ENCODE data around the gene QRICH1.

The QRICH1 gene

DNA sequence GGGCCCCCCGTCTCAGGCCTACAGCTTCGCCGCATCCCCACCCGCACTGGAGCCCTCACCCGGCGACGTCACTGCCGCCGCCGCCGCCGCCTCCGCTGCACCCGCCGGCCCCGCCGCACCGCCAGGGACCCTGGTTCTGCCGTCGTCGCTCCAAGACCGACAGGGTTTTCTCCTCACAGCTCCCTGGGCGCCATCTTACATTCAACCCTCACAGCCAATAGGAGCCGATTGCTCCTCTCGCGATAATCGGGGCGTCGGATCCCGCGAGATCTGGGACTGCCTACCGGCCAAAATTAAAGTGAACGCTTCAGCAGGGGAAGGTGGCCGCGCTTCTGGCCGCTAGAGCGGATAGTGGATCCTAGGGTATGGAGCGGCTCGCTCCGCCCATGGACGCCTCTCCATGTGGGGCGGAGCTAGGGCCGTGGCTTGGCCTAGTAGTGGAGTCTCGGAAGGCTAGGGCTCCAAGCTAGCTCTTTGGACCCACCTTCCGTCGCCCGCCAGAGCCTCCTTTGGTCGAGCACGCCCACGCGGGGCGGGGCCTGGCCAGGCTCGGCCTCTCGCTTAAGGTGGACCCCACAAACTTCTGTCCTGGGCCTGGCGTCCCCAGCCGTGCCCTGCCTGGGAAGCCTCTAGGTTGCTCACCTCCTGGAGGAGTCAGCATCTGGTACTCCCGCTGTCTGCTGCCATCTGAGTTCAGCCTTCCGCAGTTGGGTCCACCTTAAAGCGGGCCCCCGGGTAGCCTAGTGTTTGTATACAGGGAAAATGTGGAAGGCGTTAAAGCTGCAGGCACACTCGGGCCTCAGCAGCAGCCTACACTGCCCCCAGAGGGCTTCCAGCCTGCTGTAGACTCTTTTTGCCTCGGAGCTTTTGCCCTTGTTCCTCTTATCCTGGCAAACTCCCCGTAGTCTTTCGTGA lies at the start of gene QRICH1:
TSS of gene QRICH1 (minus strand) at position 219 of the 915 bp plus-strand sequence. CDS start 17,054 bp downstream, outside the sequence.
- H3K27ac Mint-ChIP-seq = peak within 1 kb of the TSS; percentile 94
- no peaks in the 10 kb centered on the region for H3K9me3 Mint-ChIP-seq
- H3K4me1 Mint-ChIP-seq (ENCODE audit: low read depth) = peaks cover 42% of the 10 kb centered on the region
- H3K27me3 Mint-ChIP-seq = no peaks in the 10 kb centered on the region
- peak within 1 kb of the TSS; percentile 92 for H3K4me3 Mint-ChIP-seq
- peaks cover 40% of the 10 kb centered on the region for H3K36me3 Mint-ChIP-seq (ENCODE audit: low read depth)

DNA sequence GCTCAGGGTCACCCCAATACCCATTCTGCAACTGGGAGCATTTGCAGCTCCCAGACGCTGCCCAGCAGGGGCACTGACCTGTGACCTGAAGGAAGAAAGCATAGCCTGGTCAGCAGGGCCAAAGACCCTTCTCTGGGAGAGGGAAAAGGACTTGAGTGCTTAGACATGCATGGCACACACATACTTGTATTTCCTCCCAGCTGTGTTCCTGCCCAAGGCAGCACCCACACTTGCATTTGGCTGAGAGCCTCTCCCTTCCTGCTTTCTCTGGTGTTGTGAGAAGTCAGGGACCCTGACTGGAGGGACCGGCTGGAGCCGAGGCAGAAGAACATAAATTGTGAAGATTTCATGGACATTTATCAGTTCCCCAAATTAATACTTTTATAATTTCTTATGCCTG lies 46.2 kb upstream of the QRICH1 start:
- no peak overlapping the region for H3K4me3 Mint-ChIP-seq
- H3K27me3 Mint-ChIP-seq = peaks cover 8% of the 10 kb centered on the region
- no peaks in the 10 kb centered on the region for H3K9me3 Mint-ChIP-seq
- H3K4me1 Mint-ChIP-seq (ENCODE audit: low read depth) = no peaks in the 10 kb centered on the region
- H3K27ac Mint-ChIP-seq = no peak overlapping the region
- H3K36me3 Mint-ChIP-seq (ENCODE audit: low read depth) = no peaks in the 10 kb centered on the region

DNA sequence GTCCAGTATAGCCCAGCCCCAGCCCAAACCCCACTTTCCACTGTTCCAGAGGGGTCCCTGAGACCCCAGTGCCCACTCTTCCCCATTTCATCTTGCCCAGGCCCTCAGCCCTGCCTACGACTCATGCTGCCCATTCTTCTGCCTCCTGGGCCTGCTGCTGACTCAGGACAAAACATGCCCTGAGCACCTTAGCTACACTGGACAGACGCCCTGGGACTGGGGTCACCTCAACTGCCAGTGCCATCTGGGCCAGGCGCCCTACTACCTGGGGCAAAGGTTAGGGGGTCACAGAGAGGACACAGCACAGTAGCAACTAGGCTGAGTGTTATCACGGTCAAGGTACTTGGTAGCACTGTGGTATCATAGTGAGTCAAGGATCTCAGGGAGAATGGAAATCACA lies 41.6 kb upstream of the QRICH1 start:
- H3K4me3 Mint-ChIP-seq = no peak overlapping the region
- no peaks in the 10 kb centered on the region for H3K9me3 Mint-ChIP-seq
- peaks cover 13% of the 10 kb centered on the region for H3K27me3 Mint-ChIP-seq
- H3K27ac Mint-ChIP-seq = no peak overlapping the region
- peaks cover 6% of the 10 kb centered on the region for H3K4me1 Mint-ChIP-seq (ENCODE audit: low read depth)
- H3K36me3 Mint-ChIP-seq (ENCODE audit: low read depth) = no peaks in the 10 kb centered on the region

DNA sequence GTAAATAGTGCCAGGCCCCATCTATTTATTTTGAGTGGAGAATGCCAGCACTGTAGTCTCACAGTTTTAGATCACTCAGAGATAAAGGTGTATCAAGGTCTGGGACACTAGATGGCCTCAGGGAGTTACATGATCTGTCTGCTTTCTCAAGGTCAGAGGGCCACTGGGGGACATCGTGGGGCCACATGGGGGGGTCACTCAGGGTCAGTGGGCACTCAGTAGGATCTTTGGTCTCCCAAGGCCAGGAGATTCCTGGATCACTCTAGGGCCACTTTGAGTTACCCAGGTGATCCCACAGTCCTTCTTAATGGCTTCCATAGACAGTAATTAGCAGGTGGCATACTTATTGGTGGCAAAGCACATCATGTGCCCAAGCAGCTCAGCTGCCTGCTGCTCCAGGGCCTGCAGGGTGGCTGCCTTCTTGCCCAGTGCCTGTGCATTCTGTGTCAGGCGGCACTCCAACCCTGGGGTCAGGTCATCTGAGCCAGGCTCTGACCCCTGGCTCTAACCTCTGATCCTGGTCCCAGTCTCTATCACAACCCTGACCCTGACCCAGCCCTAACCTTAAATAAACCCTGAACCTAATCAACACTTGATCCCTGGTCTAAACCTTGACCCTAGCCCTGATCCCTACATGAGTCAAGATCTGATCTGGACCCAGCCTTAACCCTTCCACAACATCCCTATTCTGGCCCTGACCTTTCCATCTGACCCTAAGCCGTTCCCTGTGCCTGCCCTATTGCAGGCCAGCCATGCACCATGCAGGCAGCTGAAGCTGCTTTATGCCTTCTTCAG lies 40.8 kb upstream of the QRICH1 start:
- H3K4me1 Mint-ChIP-seq (ENCODE audit: low read depth) = peaks cover 6% of the 10 kb centered on the region
- no peak overlapping the region for H3K27ac Mint-ChIP-seq
- no peaks in the 10 kb centered on the region for H3K36me3 Mint-ChIP-seq (ENCODE audit: low read depth)
- no peaks in the 10 kb centered on the region for H3K9me3 Mint-ChIP-seq
- no peak overlapping the region for H3K4me3 Mint-ChIP-seq
- H3K27me3 Mint-ChIP-seq = peaks cover 11% of the 10 kb centered on the region

- Mint-ChIP-seq H3K4me1 (ENCODE audit: low read depth) (peaks cover 6% of the 10 kb centered on the region), H3K27ac (no peak overlapping the region), H3K27me3 (peaks cover 11% of the 10 kb centered on the region), H3K4me3 (no peak overlapping the region), H3K9me3 (no peaks in the 10 kb centered on the region), H3K36me3 (ENCODE audit: low read depth) (no peaks in the 10 kb centered on the region)
Measured at GRCh38 chr3:49133226-49133951, 39.5 kb upstream of the QRICH1 start.

- Mint-ChIP-seq H3K27me3 (peaks cover 10% of the 10 kb centered on the region), H3K36me3 (ENCODE audit: low read depth) (no peaks in the 10 kb centered on the region), H3K9me3 (no peaks in the 10 kb centered on the region), H3K4me3 (no peak within 1 kb of the TSS), H3K27ac (no peak within 1 kb of the TSS), H3K4me1 (ENCODE audit: low read depth) (peaks cover 6% of the 10 kb centered on the region)
Measured at GRCh38 chr3:49132437-49133225, 38.8 kb upstream of the QRICH1 start, which contains the start of gene LAMB2. LAMB2 (minus strand) TSS chr3:49133050; CDS start chr3:49132867, 183 bp downstream.

DNA sequence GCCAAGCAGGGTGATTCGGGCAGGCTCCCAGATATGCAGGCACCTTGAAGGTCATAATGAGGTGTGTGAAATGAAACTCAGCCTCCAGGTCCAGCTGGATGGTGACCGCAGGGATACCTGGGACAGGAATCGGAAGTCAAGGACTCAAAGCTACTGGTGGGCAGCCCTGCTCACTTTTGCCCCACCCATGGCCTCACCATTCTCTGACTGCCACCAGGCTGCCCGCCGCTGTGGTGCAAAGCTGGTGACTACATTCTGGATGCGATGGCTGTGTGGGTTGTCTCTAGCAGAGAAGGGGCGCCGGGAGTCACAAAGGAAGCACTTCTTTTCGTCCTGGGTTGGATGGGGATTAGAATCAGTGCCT lies 38.2 kb upstream of the QRICH1 start:
- H3K4me1 Mint-ChIP-seq (ENCODE audit: low read depth) = peaks cover 6% of the 10 kb centered on the region
- H3K36me3 Mint-ChIP-seq (ENCODE audit: low read depth) = no peaks in the 10 kb centered on the region
- peaks cover 7% of the 10 kb centered on the region for H3K27me3 Mint-ChIP-seq
- no peak overlapping the region for H3K27ac Mint-ChIP-seq
- H3K9me3 Mint-ChIP-seq = no peaks in the 10 kb centered on the region
- H3K4me3 Mint-ChIP-seq = no peak overlapping the region

- H3K4me3 Mint-ChIP-seq = no peak overlapping the region
- peaks cover 7% of the 10 kb centered on the region for H3K27me3 Mint-ChIP-seq
- H3K27ac Mint-ChIP-seq = no peak overlapping the region
- H3K9me3 Mint-ChIP-seq = no peaks in the 10 kb centered on the region
- H3K4me1 Mint-ChIP-seq (ENCODE audit: low read depth) = peaks cover 6% of the 10 kb centered on the region
- H3K36me3 Mint-ChIP-seq (ENCODE audit: low read depth) = no peaks in the 10 kb centered on the region
Measured at GRCh38 chr3:49131576-49131975, 37.7 kb upstream of the QRICH1 start.

DNA sequence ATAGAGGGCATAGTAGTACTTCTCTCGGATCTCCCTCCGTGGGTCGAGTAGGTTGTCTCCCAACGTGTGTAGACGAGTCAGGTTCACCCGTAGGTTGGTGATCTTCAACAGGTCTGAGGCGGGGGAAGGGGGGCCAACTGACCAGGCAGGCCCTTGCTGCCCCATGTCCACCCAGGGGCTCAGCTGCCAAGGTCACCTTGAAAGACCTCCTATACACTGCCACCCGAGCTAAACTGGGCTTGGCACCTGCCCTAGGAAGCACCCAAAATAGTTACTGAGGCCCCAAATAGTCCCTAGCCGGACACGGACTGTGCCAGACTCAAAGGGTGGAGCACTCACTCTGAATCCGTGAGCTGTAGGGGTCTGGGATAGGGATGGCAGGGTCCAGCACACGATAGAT lies 37.2 kb upstream of the QRICH1 start:
- H3K9me3 Mint-ChIP-seq = no peaks in the 10 kb centered on the region
- peaks cover 7% of the 10 kb centered on the region for H3K27me3 Mint-ChIP-seq
- no peak overlapping the region for H3K4me3 Mint-ChIP-seq
- H3K36me3 Mint-ChIP-seq (ENCODE audit: low read depth) = no peaks in the 10 kb centered on the region
- no peak overlapping the region for H3K27ac Mint-ChIP-seq
- peaks cover 6% of the 10 kb centered on the region for H3K4me1 Mint-ChIP-seq (ENCODE audit: low read depth)

GRCh38 chr3:49124991-49125670 lies 31.3 kb upstream of the QRICH1 start:
- Mint-ChIP-seq H3K27ac (no peak overlapping the region), H3K27me3 (no peaks in the 10 kb centered on the region), H3K36me3 (ENCODE audit: low read depth) (no peaks in the 10 kb centered on the region), H3K9me3 (no peaks in the 10 kb centered on the region), H3K4me1 (ENCODE audit: low read depth) (peaks cover 5% of the 10 kb centered on the region), H3K4me3 (no peak overlapping the region)

GRCh38 chr3:49124203-49124602 lies 30.3 kb upstream of the QRICH1 start:
- H3K27me3 Mint-ChIP-seq = no peaks in the 10 kb centered on the region
- H3K4me3 Mint-ChIP-seq = no peak overlapping the region
- no peak overlapping the region for H3K27ac Mint-ChIP-seq
- peaks cover under 1% of the 10 kb centered on the region for H3K36me3 Mint-ChIP-seq (ENCODE audit: low read depth)
- H3K4me1 Mint-ChIP-seq (ENCODE audit: low read depth) = peaks cover 14% of the 10 kb centered on the region
- H3K9me3 Mint-ChIP-seq = no peaks in the 10 kb centered on the region

DNA sequence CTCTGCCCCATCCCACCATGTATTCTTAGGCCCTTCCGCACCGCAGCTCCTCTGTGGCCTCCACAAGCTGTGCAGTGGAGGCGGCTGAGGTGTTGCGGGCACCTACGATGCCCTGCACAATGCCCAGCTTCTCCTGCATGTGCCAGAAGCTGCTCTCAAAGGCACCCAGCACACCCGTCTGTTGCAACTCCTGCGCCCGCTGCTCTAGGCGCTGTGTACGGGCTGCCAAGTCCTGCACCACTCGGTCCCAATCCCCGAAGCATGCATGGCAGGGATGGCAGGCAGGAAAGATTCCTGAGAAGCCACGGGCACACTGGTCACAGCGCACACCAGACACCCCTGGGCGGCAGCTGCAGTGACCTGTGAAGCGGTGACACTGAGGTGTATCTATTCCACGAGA lies 29.8 kb upstream of the QRICH1 start:
- peaks cover 19% of the 10 kb centered on the region for H3K4me1 Mint-ChIP-seq (ENCODE audit: low read depth)
- peaks cover 6% of the 10 kb centered on the region for H3K36me3 Mint-ChIP-seq (ENCODE audit: low read depth)
- H3K27ac Mint-ChIP-seq = no peak overlapping the region
- no peaks in the 10 kb centered on the region for H3K9me3 Mint-ChIP-seq
- no peaks in the 10 kb centered on the region for H3K27me3 Mint-ChIP-seq
- H3K4me3 Mint-ChIP-seq = no peak overlapping the region

DNA sequence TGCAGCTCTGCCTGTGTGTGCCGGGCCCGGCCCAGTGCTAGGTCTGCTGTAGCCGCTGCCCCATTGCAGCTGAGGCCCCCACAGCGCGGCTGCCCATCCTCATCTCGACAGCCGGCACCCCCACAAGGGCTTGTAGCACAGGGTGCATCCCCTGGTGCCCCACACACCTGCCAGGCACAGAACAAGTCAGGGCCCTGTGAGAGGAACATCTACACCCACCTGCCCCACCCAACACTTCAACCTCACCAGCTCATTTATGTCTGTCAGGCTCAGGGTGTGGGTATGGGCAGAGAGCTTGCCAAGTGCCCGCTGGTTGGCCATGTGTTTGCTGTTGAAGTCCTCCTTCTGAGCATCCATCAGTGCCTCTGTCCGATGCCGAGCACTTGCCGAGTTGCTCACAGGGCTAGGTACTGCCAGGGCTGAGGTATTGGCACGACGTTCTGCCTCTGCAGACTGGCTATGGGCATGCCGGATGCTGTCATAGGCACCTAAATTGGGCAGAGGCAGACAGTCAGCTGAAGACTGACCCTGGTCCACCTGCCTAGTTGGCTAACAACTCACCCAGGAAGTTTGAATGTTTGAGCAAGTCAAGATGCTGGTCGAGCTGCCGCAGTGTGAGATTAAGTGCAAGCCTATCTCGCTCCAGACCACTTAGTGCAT lies 29.1 kb upstream of the QRICH1 start:
- Mint-ChIP-seq H3K9me3 (no peaks in the 10 kb centered on the region), H3K27me3 (no peaks in the 10 kb centered on the region), H3K4me1 (ENCODE audit: low read depth) (peaks cover 19% of the 10 kb centered on the region), H3K27ac (no peak overlapping the region), H3K36me3 (ENCODE audit: low read depth) (peaks cover 8% of the 10 kb centered on the region), H3K4me3 (no peak overlapping the region)

Data from stimulated activated naive CD8-positive, alpha-beta T cell treated with anti-CD3 and anti-CD28 coated beads, Interleukin-15, Interleukin-2, amounts not matched to agents 100 ng/mL and 50 ng/mL, for 24 hours (primary cell).